DOHH2 (cell line): ENCODE results near the gene ADRA2B.

Experiments used
- CTCF ChIP-seq: fragments of 200-600 bp; sonication (generic); IDR thresholded peaks from one replicate; pipeline ENCODE4 v1.5.1; 2014; ENCODE audit warnings: antibody characterized with exemption, mild to moderate bottlenecking, low read depth, low read length; ENCODE audit not compliant: poor library complexity, severe bottlenecking
- EZH2phosphoT487 ChIP-seq: fragments of 200-600 bp; sonication (generic); IDR thresholded peaks from 2 replicates; pipeline ENCODE4 v1.6.1; 2017; ENCODE audit warnings: borderline replicate concordance, mild to moderate bottlenecking, antibody characterized with exemption, low read length, moderate library complexity, mixed read lengths

GRCh38 chr2:96150007-96150640 lies 33.8 kb upstream of the ADRA2B start:
- no peak for TF ChIP-seq CTCF
- TF ChIP-seq EZH2phosphoT487: no peak
